Measurements from ENCODE around the gene BRWD1.

Gene BRWD1

GRCh38 chr21:39326607-39327307, 13.3 kb upstream of the BRWD1 start:
- DNase-seq: no peak

- DNase-seq: no peak
Measured at GRCh38 chr21:39325458-39325857, 12.0 kb upstream of the BRWD1 start.

- no peak for DNase-seq
Measured at GRCh38 chr21:39321424-39321823, 8.0 kb upstream of the BRWD1 start.

DNA sequence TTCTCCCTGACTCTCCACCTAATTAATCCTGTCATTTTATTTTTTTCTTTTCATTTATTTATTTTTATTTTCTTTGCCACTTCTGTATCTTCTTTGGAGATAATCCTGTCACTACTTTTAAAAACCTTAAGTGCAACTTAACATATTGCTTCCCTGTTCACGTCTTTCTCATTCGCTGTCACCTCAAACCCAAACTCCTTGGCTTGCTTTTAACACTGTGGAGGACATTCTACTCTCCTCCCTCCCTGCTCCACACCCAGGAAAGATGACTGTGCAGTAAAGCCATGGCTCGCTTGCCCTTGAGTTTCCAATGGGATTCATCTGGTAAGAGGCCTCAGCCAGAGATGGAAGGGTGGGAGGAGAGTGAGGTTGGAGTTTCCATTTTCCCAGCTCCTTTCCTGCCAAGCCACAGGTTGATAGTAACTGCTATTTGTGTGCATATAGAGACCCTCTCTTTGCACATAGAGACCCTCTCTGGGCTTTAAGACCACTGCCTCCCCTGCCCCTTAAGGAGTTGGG, 6.4 kb upstream of the BRWD1 start:
- DNase-seq: no peak

DNA sequence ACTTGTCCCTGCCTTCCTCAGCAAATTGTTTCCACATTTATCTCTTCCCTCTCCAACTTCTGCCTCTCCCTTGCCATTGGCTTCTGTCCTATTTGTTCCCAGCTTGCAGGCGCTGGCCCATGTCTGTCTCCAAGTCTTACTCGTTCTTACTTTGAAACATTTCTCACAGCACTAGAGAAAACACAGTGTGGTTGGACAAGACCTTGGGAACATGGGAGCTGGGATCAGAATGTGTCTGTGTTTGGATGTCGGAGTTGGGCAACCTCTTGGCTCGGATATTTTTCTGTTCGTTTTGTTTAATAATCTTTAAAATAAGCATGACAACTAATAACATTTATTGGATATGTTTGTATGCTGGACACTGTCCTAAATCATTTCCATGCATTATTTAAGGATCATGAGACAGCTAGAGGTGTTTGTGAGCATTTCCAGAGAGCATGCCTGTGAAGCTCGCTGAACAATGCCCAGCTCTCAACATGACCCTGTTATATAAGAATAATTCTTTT, 5.9 kb upstream of the BRWD1 start:
- no peak for DNase-seq

DNA sequence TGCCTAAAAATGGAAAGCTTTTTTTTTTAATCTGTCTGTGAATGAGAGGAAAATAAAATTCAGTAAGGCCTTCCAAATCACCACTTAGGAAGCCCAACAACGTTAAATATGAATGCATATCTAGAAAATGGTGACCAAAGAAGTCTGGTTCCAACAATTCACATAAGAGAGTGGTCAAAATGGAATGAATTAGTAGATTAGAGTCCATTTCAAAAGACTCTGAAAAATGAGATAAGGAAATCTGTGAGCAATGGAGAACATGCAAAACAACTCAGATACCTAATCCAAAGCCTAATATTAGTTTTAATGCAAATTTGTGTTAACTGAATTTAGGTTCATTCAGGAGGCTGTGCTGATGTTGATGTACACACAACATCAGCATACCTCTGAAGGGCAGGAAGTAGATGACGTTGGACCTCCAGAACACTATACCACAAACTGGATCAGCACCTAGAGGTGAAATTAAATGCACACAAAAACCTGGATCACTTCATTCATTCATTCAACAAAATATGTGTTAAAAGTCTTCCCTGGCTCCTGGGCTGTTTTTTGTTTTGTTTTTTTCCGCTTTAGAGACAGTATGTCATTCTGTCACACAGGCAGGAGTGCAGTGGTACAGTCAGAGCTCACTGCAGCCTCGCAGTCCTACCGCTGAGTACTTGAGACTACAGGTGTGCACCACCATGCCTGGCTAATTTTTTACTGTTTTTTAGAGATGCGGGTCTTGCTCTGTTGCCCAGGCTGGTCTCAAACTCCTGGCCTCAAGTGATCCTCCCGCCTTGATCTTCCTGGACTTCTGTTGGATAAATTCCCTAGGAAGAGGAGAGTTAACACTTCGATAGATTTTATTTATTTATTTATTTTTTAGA, 4.9 kb upstream of the BRWD1 start:
- DNase-seq: no peak

- DNase-seq: no peak
Measured at GRCh38 chr21:39317134-39318090, 4.0 kb upstream of the BRWD1 start.

- no peak for DNase-seq
Measured at GRCh38 chr21:39316729-39317128, 3.3 kb upstream of the BRWD1 start.

DNA sequence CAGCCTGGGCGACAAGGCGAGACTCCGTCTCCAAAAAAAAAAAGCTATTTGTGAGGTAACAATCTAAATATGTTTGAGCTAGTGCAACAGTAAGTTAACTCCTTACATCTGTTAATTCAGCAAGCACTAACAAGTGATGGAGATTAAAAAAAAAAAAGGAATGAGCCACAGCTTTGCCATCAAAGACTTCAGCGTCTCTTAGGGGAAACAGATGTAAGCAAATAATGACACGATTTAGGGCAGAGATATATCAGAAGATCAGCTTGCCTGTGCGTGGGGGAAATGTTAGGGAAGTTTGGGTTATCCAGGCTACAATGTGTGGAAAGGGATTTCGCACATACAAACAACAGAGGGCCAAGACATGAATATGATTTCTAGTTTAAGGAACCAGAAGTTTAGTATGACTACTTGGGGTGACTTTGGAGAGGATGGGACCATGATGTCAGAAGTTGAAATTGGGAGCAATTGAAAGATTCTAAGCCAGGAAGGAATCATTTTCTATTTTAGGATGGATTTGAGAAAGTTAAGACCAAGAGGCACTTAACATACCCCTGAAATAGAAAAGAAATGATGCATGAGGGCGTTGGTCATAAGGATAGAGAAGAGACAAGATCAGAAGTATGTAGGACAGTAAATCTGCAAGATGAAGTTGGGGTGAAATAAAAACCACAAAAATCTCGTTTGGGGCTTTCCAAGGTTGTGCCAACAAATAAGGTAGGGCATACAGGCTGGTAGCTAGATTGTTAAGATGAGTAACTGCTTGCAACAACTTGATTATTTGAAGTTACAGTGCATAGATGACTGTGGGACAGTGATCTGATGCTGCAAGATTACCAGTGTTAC, 2.4 kb upstream of the BRWD1 start:
- no peak for DNase-seq

DNA sequence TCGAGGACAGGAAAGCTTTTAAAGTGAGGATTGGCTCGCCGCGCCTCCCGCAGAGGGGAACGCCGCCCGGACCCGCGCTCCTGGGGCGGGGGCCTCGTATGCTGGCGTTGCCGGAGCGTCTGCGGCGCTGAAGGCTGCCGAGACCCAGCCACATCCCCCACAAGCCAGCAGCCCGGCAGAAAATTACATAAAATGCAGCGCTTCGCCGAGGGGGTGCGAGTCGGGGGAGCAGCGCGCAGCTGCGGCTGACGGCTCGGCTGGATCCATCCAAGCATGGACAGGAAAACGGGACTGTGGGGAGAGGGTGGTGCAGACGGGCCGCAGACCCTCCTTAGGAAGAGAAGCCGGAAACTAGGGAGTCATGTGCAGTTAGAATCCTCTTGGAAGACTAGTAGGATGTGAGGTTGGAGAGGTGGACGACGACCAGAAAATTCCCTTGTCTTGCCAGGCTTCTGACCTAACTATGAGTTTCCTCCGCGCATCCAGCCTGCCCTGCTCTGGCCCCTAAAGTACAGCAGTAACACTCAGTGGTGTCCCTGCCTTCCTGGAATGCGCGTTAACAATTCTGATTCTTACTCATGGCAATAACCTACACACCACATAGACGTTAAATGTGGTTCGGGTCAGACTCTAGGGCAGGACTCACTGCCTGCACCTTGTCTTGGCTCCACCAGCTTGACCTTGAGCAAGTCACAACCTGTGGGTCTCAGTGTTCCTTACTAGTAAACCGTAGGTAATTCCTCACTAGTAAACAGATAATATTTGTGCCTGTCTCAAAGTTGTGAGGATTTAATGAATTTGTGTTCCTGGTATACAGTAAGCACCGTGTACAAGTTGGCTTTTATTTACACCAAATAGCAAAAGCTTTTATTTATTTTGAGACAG, 953 bp upstream of the BRWD1 start:
- DNase-seq: peak; percentile 92

DNA sequence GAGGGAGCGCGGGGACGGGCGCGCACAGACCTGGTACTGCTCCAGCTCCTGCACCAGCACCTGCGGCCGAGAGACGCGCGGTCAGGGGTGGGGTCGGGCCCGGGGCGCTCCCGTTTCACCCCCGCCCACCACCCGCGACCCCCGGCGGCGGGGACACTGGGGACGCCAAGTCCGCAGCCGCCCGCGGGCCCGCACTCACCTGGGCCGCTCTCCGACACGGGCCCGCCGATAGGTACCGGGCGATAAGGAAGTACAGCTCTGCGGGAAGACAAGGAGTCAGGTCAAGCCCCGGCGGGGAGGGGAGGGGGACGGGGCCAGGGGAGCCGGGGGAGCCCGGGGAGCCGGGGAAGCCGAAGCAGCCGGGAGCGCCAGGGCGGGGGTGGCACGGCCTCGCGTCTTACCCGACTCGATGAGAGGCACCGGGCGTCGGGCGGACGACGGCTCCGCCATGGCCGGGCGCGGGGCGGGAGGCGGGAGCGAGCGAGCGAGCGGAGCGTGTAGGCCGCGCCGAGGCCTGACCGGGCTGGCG, 326 bp downstream of the BRWD1 start:
- DNase-seq: no peak

DNA sequence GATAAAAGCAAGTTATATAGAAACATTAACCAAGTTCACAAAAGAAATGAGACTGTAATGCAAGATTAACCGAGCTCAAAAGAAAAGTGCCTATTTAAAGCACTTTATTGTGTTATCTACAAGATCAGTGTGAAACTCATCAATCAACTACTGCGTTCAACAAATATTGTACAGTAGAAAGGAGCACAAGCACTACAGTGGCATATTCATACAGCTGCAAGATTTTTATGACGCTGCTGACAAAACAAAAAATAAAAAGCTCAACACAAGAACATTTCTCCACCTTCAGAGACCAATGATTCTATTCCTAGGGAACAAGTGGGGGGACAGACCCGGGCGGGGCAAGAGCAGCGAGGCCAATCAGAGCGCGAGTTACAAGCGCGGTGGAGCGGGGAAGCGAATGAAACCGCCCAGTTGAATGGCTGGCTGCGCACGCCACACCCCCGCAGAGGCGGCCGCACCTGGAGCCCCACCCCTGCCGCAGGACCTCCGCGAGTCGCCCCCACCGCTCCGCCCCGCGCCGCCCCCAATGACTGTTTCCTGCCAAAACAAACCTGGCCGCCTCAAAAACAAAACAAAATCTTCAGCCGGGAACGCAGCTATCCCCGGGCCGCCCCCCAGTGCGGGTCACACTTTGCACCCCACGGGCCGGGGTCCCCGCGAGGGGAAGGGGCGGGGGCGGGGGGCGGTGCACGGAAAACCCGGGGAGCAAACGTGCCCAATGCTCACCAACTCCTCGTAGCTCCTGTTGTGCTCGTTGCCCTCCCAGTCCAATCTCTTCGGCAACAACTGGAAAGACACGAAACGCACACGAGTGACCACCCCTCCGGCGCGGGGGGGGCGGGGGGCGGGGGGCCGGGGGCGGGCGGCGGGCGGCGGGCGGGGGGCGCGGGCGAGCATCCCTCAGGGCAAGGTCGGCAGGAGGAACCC, 1.1 kb downstream of the BRWD1 start:
- DNase-seq: peak; percentile 96

GRCh38 chr21:39311164-39311563, 2.3 kb downstream of the BRWD1 start:
- DNase-seq: no peak

DNA sequence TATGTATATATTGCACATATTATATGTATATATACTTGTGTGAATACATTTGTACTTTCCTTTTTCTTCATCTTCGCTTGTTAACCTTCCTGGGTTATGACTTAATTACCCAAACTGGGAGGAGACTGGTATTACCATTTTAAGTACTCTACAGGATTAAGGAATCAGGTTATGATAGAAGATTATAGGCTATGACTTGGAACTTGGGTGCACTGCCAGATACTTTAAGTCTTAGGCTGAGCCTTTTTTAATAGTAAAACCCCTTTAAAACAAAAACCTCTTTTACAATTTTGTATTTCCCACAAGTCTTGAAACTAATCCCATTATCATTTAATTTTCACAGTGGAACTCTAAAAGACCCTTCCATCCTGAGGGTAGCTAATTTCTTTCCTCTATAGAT, 6.0 kb downstream of the BRWD1 start:
- no peak for DNase-seq

- no peak for DNase-seq
Measured at GRCh38 chr21:39300587-39300986, 12.8 kb downstream of the BRWD1 start.

DNA sequence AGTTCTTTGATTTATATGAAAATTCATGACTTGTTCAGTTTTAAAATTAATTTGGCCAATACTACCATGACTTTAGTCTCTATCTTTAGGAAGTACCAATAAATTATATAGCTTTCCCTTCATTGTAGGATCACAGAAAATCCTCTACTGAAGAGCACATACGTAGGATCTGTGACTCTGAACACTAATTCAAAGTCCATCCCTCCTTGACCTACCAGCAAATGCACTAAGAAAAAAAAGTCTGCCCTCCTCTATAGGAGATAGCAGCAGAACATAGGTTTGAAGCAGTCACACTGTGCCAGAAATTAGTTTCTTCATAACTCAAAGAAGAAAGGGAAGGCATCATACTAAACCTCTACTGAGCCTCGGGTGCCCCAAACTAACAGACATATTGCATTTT, 16.5 kb downstream of the BRWD1 start:
- DNase-seq: no peak

DNA sequence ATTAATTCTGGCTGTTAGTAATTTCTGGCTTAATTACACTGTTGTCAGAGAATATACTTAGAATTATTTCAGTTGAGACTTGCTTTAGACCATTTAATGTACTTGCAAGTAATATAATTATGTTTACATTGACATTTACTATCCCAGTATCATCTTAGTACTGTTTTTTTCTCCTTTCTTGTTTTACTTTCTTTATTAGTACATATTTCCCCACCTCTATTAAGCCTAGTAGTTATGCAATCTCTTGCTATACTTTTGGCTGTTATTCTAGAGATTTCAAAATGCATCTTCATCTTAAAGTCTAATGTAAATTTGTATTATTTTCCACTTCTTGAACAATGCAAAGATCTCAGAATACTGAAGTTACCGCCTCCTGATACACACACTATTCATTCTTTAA, 24.4 kb downstream of the BRWD1 start:
- DNase-seq: no peak

- DNase-seq: no peak
Measured at GRCh38 chr21:39282911-39283310, 30.5 kb downstream of the BRWD1 start.

DNA sequence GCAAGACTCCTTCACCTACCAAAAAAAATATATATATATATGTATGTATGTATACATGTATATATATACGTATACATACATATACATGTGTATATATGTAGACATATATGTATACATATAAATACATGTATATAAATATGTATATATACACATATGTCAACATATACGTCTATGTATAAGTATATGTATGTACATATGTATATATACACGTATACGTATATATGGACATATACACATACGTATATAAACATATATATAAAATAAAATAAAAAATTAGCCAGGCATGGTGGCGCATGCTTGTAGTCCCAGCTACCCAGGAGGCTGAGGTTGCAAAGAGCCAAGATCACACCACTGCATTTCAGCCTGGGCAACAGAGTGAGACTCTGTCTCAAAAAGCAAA, 31.6 kb downstream of the BRWD1 start:
- no peak for DNase-seq

All from eye (tissue), 1 donor.